TTC549 (cell line): ENCODE data around the gene MSRB3.

Experiments used
- FAIRE-seq: peaks from 2 replicates; lab custom pipeline; 2012; peaks lifted over from hg19 to GRCh38; lab: Jason Lieb, UNC

Gene MSRB3

DNA sequence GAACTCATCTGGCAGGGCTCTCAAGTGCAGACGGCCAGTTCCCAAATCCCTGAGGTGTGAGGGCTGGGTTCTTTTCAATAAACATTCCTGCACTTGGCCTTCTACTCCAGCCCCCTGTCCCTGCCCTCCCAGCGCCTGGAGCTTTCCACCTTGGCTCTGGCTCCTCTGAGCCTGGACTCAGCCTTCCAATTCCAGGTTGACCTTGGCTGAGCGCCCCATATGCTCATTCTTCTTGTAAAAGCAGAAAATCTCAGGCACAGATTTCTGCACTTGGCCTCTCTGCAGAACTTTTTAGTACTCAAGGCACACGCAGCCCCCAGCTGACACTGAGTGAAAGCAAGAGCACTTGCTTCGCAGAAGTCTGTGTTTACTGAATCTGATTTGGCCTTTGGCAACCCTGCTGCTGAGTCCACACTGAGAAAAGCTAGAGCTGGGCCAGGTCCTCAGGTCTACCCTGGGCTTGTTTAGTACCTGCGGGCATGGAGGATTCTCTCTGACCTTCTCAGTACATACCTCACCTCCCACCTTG is 222.7 kb downstream of the MSRB3 start:
- no peak for FAIRE-seq

DNA sequence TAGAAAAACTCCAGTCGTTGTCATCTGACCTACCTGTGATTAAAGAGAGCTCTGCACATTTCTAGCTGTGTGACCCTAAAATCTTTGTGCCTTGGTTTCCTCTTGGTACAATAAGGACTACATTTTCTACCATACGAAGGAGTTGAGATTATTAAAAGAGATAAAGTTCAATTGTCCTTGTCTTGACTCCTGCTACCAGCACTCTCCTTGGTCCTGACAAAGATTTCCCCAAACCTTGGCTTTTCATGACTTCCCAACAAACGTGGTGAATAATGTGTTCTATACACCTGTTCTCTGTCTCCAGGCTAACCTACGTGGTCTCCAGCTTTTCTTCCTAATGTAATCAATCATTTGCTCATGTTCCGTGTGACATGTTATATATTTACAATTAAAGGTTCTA is 223.5 kb downstream of the MSRB3 start:
- no peak for FAIRE-seq

DNA sequence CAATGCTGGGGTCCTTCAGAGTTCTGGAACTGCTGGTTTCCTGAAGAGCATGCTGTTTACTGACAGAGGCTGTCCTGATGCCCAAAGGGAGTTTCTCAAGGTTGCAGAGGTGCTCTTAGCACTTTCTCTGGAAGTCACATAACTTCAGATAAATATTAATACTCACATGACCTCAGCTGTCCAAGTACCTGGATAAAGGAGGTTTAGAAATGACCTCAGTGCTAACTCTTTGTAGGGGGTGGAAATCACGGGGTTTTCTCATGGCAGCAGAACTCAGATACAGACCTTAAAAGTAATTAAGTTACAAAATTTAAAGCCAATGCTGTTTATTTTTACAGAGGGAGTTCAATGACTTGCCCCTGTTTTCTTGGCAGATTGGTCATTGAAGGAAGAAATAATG is 225.9 kb downstream of the MSRB3 start:
- FAIRE-seq, result no peak

DNA sequence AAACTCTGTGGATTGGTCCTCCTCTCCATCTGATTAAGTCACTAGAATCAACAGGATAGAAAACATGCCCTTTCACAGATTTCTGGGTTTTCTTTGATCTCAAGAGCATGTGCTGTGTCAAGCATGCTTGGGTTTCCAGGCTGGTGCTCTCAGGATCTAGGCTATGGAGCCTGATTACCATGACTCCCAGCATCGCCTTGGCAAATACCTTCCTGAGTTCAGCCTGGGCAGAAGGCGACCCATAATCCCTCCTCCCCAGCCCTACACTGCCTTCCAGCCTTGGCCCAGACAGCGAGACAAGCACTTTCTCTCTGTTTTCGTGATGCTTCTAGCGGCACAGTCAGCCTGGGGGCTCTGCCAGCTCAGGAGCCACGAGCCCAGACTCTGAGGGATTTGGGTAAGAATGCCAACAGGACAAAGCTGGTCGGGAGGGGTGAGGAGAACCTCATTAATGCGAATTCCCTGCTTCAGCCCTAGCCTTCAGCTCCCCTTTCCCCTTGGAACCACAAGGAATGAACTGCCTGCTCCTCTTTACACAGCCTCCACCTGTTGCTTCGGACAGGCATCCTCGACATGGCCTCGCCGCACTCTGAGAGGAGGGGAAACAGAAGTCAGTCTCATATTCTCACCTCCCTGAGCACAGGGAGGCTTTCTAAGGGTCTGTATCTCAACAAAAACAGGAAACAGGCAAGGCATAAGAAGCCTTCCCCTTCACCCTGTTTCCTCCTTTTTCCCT is 227.1 kb downstream of the MSRB3 start:
- no peak for FAIRE-seq

DNA sequence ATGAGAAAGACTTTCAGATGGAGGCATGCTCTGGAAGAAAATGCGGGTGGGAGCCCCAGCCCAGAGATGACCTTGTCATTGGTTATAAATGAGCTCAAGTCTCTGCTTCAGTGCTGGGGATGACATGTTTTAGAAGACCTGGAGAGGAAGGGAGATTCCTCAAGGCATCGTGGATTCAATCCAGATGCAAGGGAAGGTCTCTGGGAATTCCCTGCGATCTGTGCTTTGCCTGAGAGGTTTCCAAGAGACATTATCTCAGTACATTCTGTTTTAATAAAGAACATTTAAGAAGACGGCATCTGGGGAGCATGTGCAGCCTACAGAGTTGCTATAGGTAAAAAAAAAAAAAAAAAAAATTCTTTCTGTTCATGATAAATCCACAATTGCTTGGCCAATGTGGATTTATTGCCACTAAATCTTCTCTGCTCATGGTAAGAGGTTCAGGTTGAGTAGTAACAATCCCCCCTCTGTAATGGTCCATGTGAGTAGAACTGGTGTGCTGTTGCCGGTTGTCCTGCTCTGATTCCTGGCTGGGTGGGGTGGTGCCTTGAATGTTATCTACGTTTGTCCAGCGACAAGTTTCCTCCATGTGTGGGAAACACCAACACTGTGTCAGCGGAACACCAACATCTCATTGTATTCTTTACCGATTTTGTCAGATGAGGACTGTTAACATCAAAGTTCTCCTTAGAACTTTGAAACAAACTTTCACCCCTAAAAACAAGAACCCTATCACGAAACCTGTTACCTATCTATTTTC is 230.0 kb downstream of the MSRB3 start:
- FAIRE-seq, result no peak

DNA sequence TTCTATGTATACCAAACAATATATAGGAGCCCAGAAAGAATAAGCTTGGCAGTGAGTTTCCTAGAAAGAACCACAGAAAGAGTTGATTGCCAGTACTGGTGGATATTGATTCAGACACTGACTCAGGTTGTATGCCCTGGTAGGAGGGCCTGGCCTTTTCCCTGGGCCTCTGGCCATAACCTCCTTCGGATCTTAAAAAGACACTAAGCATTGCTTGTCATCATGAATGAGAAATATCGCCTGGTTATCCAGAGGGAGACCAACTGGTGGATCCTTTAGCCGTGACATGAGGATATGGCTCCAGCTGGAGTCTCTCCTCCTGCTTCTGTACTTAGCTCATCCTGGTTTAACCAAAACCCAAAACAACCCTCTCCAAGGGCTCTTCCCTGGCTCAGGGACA is 231.5 kb downstream of the MSRB3 start:
- FAIRE-seq, result no peak

DNA sequence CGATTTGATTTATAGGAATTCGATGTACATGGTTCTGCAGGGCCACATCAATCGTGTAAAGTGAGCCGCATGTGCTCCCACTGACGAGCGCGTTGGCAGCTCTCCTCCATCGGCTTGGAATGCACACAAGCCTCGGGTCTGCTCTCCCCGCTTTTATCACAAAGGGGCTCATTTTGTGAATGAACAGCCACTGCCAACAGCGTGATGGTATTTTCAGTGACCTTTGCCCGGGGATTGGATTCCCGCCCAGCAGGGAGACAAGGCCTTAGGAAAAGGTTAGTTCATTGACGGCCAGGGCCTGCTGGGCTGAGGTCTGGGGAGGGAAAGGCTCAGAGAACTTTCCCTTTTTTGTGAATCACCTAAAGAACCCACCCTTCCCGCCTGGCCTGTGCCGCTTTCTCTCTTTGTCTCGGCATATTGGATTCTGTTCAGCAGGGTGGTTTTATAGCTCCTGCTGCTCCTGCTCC is 232.1 kb downstream of the MSRB3 start:
- FAIRE-seq, result no peak

DNA sequence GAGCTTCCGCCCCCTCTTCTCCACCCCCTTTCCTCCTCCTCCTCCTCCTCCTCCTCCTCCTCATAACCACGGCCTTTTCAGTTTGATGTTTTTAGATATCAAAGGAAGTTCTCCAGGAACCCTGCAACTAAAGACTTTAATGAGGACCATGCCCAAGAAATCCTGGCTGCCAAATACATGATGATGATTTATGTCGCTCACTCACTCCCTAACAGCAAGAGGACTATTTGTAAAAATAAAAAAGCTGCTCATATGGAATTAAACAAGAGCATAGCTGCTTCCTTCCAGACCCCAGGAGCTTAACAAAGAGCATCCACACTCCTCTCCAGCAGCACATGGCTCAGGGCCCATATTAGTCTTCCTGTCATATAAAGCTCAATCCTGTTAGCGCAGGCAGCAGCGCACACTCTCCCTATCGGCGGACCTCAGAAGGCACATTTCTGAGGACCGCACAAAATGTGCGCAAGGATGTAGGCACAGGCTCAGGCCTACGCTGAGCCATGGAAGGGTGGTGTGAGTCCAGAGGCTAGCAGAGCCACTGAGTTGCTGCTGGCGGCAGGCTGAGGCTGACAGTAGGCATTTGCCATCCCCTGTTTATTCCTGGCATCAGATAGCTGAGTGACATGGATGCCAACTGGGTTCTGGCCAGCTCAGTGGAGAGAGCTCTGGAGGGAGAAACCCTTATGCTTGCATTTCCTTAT is 232.8 kb downstream of the MSRB3 start:
- FAIRE-seq, result no peak

DNA sequence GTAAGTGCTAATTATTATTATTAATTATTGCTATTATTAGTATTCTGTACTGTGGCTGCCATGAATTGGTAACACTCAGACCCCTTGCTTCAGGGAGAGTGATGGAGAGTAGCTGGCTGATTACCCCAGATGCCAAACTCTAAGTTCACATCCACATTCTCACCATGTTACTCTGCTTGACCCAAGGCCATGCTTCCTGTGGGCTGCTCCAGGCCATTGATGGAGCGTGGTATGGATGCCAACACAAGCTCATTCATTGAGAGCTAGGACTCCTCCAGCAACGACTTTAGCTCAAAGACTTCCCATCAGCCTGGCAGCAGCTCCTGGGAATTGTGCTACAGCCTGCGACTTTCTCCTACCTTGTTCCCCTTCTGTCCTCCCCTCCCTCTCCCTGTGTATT is 233.4 kb downstream of the MSRB3 start:
- no peak for FAIRE-seq
